AG04450 (cell line): ENCODE measurements around the gene STYXL1. TPM values are rescaled to one million over a fixed set of nuclear protein-coding genes. Genes with fewer than 3 reads are reported as not detected.
A peak's percentile ranks its signal among the peaks of the same experiment; 100 is the strongest.

ENCODE experiments used
- CTCF ChIA-PET: fragments of 300-600, 350-600 bp; formaldehyde crosslinking; extraction: SDS; loops from one replicate; lab custom pipeline; 2022; ENCODE audit warnings: antibody characterized with exemption, inconsistent platforms; lab: Charles Lee
- POLR2A ChIA-PET: fragments of 350-600 bp; formaldehyde crosslinking; extraction: SDS; loops from one replicate; lab custom pipeline; 2021; ENCODE audit warnings: antibody characterized with exemption, inconsistent platforms; lab: Yijun Ruan, JAX
- DNase-seq: peaks from one replicate; pipeline ENCODE4 v3.0.0-alpha.2; 2011; ENCODE audit warnings: low read depth, low spot score
- H3K27ac ChIP-seq: one replicate; pipeline ENCODE4 v1.5.1; 2012; ENCODE audit warnings: low read depth, low read length, control low read depth
- H3K27me3 ChIP-seq: one replicate; pipeline ENCODE4 v1.6.0; 2012; ENCODE audit warnings: low read length; ENCODE audit not compliant: control insufficient read depth, insufficient read depth
- H3K4me3 ChIP-seq: 2 replicates; pipeline ENCODE4 v1.5.1; 2011; ENCODE audit warnings: mild to moderate bottlenecking, low read depth, low read length, control low read depth
- H3K9me3 ChIP-seq: 2 replicates; pipeline ENCODE4 v1.5.1; 2012; ENCODE audit warnings: low read length; ENCODE audit not compliant: control insufficient read depth, insufficient read depth
- CTCF ChIP-seq: IDR thresholded peaks from 2 replicates; pipeline ENCODE4 v1.5.1; 2011; ENCODE audit warnings: low read depth, low read length, control low read depth, inconsistent platforms
- polyA plus RNA-seq: library from polyadenylated mRNA; depleted of rRNA; stranded (reverse); fragments of >200 nt; gene quantifications from 2 replicates; pipeline ENCODE4 v1.2.3, GENCODE V29; 2011

Gene STYXL1
- polyA plus RNA-seq, 1 experiment, result 77.0 TPM

- TF ChIP-seq CTCF, result no peak
- no peak for DNase-seq
- Histone ChIP-seq H3K9me3 (no peaks in the 10 kb centered on the region; the same call in 1 of the 2 replicates), H3K27ac (no peak overlapping the region), H3K4me3 (no peak overlapping the region), H3K27me3 (no peaks in the 10 kb centered on the region)
- ChIA-PET CTCF (no interaction called here), POLR2A (no interaction called here)
Measured at GRCh38 chr7:76050545-76050944, 2.7 kb upstream of the STYXL1 start.

DNA sequence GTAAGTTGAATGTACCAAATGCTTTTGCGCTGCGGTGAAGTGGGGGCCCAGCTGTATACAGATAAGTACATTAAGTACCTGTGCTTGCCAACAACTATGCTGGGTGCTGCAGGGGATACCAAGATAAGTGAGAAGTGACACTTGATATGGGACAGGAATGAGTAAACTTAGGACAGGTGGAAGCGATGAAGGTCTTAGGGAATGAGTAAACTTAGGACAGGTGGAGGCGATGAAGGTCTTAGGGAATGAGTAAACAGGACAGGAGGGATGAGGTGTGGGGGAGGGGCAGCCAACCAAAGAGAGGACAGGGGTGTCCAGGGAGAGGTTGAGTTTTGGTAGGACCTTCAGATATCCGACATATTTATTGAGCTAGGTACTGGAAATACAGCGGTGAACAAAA, 1.5 kb upstream of the STYXL1 start:
- POLR2A ChIA-PET, result no interaction called here
- TF ChIP-seq CTCF, result no peak
- H3K9me3 ChIP-seq, result no peaks in the 10 kb centered on the region; the same call in 1 of the 2 replicates
- H3K4me3 ChIP-seq, result peak overlapping the region; percentile 100
- H3K27me3 ChIP-seq, result no peaks in the 10 kb centered on the region
- CTCF ChIA-PET, result no interaction called here
- DNase-seq, result no peak
- peak overlapping the region; percentile 98 for H3K27ac ChIP-seq

DNA sequence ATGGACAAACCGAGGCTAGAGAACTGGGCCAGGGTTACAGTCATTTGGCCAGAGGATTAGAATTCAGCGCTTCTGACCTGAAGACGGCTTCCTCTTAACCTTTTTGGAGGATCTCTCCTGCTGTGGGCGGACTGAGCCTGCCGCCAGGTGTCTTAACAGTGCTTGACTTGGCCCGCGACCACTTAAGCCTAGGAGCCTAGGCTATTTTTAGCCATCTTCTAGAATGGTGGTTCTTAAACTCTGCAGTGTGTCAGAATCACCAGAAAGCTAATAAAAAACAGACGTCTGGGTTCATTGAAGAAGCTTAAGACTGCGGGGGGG, 828 bp upstream of the STYXL1 start:
- CTCF ChIA-PET, result interaction anchor here (1.6 kb wide), 1 partner anchor 21 kb away, joined by 4 read pairs; no protein-coding TSS in a partner anchor

GRCh38 chr7:76047305-76047810, 442 bp downstream of the STYXL1 start:
- H3K27ac ChIP-seq, result peak overlapping the region; percentile 98
- H3K27me3 ChIP-seq, result no peaks in the 10 kb centered on the region
- DNase-seq, result no peak
- TF ChIP-seq CTCF, result no peak
- no peaks in the 10 kb centered on the region; the same call in 1 of the 2 replicates for H3K9me3 ChIP-seq
- ChIA-PET CTCF (interaction anchor here (0.6 to 1.6 kb wide), 2 partner anchors 22 to 39 kb away, joined by 3 to 4 read pairs; no protein-coding TSS in a partner anchor), POLR2A (interaction anchor here (0.6 to 1.9 kb wide), 17 partner anchors 10 to 408 kb away, joined by 3 to 9 read pairs (median 4); no protein-coding TSS in a partner anchor)
- H3K4me3 ChIP-seq, result peak overlapping the region; percentile 100

More for the DNA sequence above, 828 bp upstream of the STYXL1 start:
- Histone ChIP-seq H3K9me3 (no peaks in the 10 kb centered on the region; the same call in 1 of the 2 replicates), H3K27me3 (no peaks in the 10 kb centered on the region), H3K27ac (peak overlapping the region; percentile 98), H3K4me3 (peak overlapping the region; percentile 100)
- no peak for DNase-seq
- POLR2A ChIA-PET, result interaction anchor here (0.7 to 1.9 kb wide), 4 partner anchors 19 to 122 kb away, joined by 3 to 7 read pairs (median 4); no protein-coding TSS in a partner anchor
- no peak for TF ChIP-seq CTCF

GRCh38 chr7:76044375-76044865, 3.4 kb downstream of the STYXL1 start:
- Histone ChIP-seq H3K9me3 (no peaks in the 10 kb centered on the region; the same call in 1 of the 2 replicates), H3K27me3 (no peaks in the 10 kb centered on the region), H3K27ac (no peak overlapping the region), H3K4me3 (no peak overlapping the region)
- DNase-seq, result no peak
- TF ChIP-seq CTCF, result no peak
- CTCF ChIA-PET, result no interaction called here
- POLR2A ChIA-PET, result no interaction called here
